ENCODE results near the gene RMI1.

RMI1 gene

DNA sequence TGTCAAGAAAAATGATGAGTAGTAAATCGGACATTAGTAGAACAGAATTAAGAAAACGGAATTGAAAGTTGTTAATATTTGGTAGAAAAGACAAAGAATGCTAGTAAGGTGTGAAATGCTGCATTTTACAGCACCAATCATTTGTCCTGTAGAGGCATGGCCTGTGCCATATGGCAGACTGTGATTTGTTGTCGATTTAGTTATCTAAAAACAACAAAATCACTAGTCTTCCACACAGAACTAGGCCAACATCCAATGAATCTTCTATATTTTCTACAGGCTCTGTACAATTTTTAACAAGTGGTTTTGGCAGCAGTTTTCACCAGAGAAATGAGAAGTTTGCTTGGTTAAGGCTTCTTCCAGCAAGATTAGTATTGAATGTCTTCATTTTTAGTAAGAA is 11.0 kb upstream of the RMI1 start:
- FAIRE-seq: no peak

DNA sequence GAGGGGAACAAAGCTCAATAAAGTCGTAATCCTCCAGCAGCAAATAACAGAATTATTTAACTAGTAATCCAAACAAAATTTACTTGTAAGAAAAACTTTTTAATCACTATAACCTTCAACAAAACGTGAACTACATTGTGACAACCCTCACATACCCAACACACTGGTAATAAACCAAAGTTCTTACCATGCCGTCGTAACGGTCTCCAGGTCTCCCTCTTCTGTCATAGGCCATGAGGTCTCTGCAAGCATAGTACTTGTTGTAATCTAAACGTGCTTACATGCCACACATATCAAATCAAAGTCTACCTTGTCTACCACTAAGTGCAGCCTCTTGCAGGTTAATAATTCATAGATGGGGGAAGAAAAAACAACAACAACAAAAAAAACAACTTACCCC is 9.1 kb upstream of the RMI1 start:
- no peak for FAIRE-seq

DNA sequence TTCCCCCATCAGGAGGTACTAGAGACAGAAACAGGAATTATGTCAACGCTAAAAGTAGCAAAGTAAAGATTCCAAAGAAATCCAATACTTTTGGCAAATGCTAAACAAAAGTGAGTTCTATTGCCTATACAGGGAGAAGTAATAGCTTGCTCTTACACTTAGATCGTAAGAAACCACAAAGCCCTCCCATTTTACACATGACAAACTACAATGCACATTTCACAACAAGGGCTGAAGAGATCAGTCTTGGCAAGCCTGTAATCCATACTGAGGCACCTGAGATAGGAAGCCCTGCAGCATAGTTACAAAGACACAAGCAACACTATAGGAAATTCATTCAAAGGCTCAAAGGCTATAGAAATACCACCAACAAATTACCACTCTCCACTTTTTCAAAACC is 8.3 kb upstream of the RMI1 start:
- FAIRE-seq: no peak

DNA sequence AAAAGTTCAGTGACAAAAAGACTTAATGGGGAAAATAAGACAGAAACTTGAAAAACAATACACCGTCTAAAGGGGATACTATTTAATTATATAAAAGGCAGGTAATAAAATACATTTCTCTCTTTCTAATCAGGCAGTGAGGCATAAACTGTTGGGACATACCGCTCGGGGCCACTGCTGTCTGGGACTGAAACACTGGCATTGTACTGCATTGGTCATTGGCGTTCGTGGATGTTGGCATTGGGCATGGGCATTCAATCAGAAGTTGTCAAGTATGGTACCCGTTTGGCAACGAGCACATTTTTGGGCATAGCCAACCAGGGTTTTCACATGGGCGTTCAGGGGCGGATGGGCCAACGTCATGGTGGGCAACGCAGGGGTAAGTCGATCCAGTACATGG is 5.3 kb upstream of the RMI1 start:
- no peak for FAIRE-seq

DNA sequence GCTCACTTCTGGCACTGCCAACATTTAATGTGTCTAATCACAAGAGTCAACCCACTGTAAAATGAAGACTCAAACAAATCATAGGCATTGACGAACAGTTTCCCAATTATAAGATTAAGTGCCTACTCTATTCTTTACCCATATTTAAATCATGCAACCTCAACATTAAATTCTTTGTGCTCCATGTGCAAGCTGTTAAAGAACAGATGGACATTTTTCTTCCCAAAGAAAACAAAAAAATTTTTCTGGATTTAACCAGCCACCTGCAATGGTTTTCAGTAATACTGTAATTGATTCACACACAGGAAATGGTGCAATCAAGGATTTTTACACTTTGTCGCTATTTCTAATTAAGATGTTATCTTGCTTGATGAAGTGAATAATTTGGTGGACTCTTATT is 4.2 kb upstream of the RMI1 start:
- FAIRE-seq: no peak

DNA sequence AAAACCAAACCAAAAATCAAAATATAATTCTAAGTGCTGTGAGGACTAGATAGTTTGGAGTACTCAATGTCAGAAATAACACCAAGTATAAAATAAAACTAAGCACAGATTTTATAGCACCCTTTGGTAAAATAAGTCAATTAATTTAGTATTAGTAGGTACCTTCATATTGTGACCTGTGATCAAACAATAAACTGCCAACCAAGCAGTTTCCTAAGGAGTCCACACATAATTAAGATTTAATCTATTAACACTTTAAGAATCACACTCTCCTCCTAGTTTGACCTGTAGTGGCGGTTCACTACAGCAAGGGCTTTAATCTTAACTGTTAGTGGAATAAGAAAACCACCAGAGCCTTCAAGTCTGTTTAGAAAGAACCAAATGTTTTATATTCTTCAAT is 3.4 kb upstream of the RMI1 start:
- FAIRE-seq: no peak

DNA sequence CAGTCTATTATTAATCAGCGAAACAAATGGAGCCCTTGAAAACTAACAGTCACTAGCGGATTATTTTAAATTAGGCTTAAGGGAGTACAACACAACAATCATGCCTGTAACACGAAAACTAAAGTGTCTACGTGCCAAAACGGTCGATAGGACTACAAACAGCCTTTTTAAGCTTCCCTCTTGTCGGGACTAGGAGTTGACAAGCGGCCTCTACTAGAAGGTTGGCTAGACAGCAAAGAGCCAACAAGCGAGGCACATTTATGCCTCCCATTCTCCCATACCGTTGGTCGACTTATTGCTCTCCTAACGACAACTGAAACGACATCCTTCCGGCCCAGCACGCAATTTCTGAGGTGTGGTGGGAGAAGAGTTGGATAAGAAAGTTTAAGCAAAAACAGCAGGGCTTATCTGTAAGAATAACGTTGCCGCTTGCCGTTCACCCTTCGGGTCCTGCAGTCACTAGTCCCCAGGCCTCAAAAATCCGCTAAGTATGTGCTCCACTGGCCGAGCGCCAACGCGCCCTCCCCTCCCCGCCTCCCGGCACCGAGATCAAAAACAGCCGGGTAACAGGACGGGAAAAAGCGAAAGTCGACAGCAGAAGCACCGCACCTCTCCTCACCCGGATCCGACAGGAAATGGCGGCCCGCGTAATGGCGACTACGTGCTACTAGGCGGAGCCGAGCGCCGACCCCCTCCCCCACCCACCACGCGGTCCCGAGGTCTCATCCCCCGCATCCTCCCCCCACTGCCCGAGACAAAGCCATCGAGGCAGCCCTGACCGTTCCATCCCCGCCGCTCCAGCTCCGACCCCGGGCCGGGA is 1.4 kb upstream of the RMI1 start:
- no peak for FAIRE-seq

DNA sequence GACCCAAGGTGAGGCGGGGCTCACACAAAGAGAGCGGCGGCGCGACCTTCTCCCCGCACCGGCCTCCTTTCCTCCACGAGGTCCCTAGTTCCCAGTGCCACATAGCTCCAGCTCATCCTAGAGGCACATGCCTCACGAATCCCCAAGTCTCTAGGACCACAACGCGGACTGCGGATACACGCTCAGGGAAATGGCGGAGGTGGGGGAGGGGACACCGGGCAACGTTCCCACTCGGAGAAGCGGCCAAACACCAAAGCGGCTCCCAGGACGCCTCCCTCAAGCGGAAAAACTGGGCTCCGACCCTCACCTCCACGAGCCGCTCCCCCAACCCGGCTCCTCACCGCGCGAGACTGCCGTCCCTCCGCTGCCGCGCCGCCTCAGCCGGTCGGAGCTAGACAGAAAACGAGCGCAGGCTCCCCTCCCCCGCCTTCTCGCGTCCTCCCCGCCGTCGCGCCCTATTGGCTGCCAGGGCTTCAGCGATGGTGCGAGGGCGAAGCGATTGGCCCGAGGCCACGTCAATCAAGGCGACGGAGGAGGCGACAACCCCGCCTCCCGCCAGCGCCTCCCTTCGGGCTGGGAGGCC is 702 bp upstream of the RMI1 start, which contains the start of gene HNRNPK:
TSS of gene HNRNPK (minus strand) at position 404 of the 583 bp plus-strand sequence. CDS start 1,963 bp downstream, outside the sequence.
- FAIRE-seq: no peak

DNA sequence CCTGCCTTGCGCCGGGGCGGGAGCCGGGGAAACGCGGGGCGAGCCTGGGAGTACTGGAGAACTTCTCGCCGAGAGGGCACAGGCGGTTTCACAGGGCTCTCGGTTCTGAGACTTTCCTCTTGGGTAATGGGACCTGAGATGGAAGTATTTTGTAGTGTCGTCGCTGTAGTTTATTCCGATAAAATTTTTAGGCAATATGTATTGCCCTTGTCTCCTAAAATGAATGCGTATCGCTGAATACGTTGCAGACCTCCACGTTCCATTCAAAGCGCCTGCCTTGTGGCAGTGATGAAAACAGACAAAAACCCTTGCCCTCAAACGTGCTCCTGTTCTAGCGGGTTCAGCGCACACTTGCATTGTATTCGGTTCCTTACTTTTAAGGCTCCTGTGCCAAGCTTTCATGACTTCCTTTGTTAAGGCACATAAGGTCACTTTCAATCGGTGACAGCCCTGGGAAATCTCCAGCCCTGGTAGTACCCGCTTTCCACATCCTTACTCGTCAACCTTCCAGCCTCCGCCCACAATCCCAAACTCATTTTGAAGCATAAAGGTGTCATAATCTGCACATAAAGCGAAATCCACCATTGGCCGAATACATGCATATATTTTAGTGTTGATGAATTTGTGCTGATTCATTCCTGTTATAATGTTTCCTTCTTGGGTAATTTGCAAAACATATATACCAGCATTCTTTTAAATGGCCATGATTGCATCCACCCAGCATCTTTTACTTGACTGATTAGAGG is 694 bp downstream of the RMI1 start:
- no peak for FAIRE-seq

DNA sequence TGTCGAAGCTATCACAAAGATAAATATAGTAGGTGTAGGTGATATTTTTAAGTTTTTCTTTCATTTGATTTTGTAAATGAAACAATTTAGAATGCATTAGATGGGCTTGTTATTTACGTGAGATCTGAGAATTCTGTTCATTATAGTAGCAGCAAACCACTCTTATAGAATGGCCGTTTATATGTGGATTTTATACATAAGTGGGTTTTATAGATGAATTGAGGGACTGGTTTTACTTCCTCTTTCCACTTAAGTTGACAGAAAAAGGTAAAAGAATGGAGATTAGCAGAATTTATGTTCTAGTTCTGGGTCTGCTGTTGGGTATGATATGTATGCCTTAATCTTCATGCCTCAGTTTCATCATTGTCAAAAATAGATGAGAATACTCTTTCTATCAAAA is 5.6 kb downstream of the RMI1 start:
- no peak for FAIRE-seq

DNA sequence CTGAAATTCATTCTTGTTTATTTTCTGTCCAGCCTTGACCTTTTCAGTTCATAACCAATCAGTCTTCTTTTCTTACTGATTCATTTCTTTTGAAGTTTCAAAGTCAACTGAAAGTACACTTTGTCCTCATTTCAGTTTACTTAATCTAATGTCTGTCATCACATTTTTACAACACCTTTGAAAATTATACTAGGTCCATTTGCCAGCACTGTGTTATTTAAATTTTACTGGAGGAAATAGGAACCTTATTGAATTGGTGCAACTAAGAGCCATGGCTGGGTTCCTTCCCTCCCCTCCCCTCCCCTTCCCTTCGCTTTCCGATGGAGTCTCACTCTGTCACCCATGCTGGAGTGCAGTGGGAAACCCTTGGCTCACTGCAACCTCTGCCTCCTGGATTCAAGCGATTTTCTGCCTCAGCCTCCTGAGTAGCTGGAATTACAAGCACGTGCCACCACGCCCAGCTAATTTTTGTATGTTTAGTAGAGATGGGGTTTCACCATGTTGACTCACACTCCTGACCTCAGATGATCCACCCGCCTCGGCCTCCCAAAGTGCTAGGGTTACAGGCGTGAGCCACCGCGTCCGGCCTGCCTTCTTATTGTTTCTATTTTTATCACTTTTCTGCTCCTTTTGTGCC is 6.3 kb downstream of the RMI1 start:
- no peak for FAIRE-seq

DNA sequence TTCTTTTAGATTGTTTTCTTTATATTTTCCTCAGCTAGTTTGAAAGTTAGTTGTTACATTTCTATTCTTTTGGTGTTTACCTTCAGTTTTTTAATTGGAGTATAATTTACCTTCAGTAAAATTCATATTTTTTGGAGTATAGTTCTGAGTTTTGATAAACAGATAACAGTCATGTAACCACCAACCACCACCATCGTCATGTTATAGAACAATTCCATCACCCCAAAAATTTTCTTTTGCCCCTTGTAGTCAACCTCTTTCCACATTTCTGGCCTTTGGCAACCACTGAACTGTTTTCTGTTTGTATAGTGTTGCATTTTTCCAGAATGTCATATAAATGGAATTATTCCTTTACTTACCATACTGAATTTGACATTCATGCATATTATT is 6.8 kb downstream of the RMI1 start:
- FAIRE-seq: no peak

DNA sequence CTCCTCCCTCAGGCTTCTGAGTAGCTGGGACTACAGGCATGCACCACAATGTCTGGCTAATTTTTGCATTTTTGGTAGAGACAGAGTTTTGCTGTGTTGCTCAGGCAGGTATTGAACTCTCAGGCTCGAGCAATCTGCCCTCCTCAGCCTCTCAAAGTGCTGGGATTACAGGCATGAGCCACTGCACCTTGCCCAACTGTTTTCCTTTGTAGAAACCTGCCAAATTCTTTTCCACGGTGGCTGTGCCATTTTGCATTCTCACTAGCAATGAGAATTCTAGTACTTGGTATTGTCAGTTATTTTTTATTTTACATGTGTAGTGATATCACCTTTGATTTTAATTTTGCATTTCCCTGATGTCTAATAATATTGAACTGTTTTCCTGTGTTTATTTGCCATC is 7.8 kb downstream of the RMI1 start:
- no peak for FAIRE-seq

DNA sequence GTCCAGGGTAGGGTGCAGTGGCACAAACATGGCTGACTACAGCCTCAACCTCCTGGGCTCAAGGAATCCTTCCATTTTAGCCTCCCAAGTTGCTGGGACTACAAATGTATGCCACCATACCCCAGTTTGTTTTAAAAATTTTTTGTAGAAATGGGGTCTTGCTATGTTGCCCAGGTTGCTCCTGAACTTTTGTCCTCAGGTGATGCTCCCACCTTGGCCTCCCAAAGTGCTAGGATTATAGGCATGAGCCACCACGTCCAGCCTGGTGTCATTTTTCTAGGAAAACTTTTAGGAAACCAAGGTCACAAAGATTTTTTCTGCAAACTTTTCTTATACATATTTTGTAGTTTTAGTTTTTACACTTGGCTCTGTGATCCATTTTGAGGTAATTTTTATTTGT is 10.8 kb downstream of the RMI1 start:
- FAIRE-seq: no peak

DNA sequence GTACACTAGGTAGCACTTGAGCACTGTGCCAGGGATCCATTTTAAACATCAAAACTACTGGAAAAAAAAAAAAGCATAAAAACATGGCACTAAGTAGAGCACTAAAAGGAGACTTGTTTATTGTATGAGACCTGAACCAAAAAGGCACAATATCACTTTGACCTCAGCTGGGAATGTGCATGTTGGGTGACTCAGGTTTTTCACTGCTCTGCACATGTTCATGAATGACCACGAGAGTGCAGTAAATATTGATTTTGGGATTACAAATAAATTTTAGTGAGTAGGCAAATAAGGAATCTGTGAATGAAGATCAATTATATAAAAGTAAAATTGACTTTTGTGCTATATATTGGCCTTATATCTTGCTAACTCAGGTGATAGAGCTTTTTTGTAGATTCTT is 11.8 kb downstream of the RMI1 start:
- no peak for FAIRE-seq

DNA sequence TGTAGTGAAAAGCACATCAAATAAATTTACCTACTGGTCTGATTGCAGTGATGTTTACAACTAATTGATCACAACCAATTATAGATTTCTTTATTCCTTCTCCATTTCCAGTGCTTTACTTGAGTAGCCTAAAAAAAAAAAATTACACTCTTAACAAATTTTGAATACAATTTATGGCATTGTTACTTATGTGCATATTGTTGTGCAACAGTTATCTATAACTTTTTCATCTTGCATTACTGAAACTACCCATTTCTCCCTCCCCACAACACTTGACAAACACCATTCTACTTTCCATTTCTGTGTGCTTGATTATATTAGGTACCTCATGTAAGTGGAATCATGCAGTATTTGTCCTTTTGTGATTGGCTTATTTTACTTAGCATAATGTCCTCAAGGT is 12.3 kb downstream of the RMI1 start:
- FAIRE-seq: no peak

DNA sequence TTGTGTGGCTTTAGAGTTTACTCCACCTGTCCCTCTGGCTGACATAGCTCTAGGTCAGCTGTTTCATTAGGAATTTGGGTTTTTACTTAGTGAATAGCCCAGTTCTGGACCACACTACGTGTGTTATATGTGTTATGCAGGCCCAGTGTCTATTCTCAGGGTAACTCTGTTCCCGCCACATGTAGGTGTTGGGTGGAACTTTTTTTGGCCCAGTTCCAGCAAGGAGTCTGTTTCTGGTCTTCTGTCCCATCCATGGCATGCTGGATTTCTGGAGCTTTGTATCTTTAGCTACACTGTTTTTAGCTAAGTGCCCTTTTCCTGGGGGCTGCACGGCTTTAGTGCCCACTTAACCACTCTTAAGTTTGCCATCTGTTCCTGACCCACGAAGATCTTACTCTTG is 15.5 kb downstream of the RMI1 start:
- FAIRE-seq: no peak

DNA sequence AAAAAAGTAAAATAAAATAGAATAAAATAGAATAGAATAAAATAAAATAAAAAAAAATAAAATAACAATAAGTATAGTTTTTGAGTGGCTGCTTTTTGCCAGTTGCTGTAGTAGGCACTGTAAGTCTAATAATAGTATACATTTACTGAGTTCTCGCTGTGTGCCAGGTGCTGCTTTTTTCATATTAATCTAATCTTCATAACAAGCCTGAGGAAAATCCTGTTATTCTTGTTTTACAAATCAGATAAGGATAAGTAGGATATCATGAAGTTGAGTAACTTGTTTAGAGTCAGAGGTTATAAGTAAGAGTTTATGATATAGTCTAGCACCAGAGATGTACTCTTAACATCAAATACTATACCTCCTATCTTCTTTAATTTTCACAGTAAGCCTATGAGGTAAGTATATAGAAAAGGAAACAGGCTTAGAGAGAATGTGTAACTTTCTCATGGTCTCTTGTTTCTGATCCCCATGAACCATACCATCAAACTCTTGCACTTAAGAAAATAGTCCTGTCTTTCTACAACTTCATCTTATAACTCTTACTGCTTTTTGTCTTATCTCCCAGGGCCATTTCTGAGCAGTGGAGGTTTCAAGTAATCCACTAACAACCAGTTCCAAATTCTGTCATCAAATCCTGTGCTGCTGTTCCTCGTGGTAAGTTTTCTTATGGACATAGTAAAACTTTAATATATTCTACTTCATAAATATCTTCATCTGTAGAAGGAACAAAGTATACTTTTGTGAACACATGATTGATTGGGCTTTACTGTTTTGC is 18.7 kb downstream of the RMI1 start:
- FAIRE-seq: no peak

DNA sequence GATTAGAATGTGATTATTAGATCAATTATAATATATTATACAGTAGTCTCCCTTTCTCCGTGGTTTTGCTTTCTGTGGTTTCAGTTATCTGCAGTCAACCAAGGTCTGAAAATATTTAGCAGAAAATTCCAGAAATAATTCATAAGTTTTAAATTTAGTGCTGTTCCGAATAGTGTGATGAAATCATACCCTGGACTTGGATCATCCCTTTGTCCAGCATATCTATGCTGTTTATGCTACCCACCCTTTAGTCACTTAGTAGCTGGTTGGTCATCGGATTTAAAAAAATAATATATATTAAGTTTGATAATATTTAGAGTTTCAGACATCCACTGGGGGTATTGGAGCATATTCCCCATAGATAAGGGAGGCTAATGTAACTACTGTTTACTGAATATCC is 19.6 kb downstream of the RMI1 start:
- FAIRE-seq: no peak

DNA sequence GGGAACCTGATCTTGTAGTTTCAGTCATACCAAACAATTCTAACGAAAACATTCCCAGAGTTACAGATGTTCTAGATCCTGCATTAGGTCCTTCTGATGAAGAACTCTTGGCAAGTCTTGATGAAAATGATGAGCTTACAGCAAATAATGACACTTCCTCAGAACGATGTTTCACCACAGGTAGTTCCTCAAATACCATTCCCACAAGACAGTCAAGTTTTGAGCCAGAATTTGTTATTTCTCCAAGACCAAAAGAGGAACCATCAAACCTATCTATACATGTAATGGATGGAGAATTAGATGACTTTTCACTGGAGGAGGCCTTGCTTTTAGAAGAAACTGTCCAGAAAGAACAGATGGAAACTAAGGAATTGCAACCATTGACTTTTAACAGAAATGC is 21.0 kb downstream of the RMI1 start:
- no peak for FAIRE-seq

DNA sequence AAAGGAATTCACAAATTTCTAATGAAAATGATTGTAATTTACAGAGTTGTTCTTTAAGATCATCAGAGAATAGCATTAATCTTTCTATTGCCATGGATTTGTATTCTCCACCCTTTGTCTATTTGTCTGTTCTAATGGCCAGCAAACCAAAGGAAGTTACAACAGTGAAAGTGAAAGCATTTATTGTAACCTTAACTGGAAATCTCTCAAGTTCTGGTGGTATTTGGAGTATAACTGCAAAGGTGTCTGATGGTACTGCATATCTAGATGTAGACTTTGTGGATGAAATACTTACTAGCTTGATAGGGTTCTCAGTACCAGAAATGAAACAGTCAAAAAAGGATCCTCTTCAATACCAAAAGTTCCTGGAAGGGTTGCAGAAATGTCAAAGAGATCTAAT is 21.7 kb downstream of the RMI1 start:
- no peak for FAIRE-seq

DNA sequence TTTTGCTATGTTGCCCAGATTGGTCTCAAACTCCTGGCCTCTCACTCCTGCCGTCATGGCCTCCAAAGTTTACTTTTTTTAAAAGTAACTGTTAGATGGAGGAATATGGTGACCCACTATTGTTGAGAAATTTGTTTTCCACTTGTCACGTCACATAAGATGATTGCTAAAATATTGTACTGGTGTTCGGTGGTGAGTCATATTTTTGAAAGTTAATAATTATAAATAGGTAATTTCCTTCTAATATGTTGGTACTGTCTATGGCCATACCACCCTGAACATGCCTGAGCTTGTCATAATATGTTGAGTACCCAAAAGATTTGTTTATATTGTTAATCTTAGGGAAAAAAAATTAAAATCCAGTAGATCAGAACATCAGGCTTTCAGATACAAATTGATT is 22.6 kb downstream of the RMI1 start:
- no peak for FAIRE-seq

DNA sequence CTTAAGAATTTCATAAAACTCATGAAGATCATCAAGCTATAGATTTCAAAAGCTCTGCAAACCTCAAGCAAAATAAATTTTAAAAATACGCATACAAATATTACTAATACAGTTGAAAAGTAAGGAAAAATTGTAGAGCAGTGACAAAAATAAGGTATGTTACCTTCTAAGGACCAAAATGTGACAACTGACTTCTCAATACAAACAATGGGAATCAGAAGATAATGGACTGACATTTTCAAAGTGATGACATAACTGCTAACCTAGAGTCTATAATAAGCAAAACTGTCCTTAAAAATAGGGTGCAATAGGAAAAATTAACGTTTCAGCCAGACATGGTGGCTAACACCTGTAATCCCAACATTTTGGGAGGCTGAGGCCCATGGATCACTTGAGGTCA is 27.1 kb downstream of the RMI1 start:
- FAIRE-seq: no peak
